Caco-2 (cell line): ENCODE data around the gene SEPTIN8. TPM values are rescaled to one million over a fixed set of nuclear protein-coding genes. Genes with fewer than 3 reads are reported as not detected.

Experiments used
- BruUV-seq: library from RNA; stranded (reverse); fragments of 400-500 nt; replicated peaks from 2 replicates; lab custom pipeline; 2021; lab: Mats Ljungman, UMichigan
- CTCF ChIA-PET: fragments of 300-600 bp; sonication (Branson Sonifier 250); formaldehyde crosslinking; loops from one replicate; lab custom pipeline; 2022; ENCODE audit warnings: antibody characterized with exemption; lab: Charles Lee
- POLR2A ChIA-PET: fragments of 300-600 bp; sonication (Branson Sonifier 250); formaldehyde crosslinking; loops from one replicate; lab custom pipeline; 2022; ENCODE audit warnings: antibody characterized with exemption; lab: Charles Lee
- DNase-seq, 2 experiments: peaks; one replicate each; pipeline versions ENCODE4 v3.0.0 to v3.0.0-alpha.2; 2020 to 2022
- H3K27me3 ChIP-seq: replicated peaks from 2 replicates; pipeline ENCODE4 v1.6.0; 2011; ENCODE audit warnings: low read length; ENCODE audit not compliant: control insufficient read depth, insufficient read depth
- H3K36me3 ChIP-seq: 2 replicates; pipeline ENCODE4 v1.5.1; 2011; ENCODE audit warnings: low read length; ENCODE audit not compliant: control insufficient read depth, insufficient read depth
- H3K4me1 ChIP-seq: fragments of 250-450 bp; sonication (Bioruptor Pico); 2 replicates; pipeline ENCODE4 v1.5.1; 2020; ENCODE audit warnings: mild to moderate bottlenecking
- H3K4me3 ChIP-seq: 2 replicates; pipeline ENCODE4 v1.5.1; 2011; ENCODE audit warnings: low read depth, mild to moderate bottlenecking, control low read depth, low read length
- H3K9me3 ChIP-seq: fragments of 250-450 bp; sonication (Bioruptor Pico); 2 replicates; pipeline ENCODE4 v1.5.1; 2020; ENCODE audit warnings: mild to moderate bottlenecking, moderate library complexity
- H3K27ac Mint-ChIP-seq: one replicate; pipeline ENCODE4 v1.8.0; 2022; ENCODE audit warnings: mixed read lengths; ENCODE audit not compliant: unreplicated experiment
- H3K27me3 Mint-ChIP-seq: one replicate; pipeline ENCODE4 v1.8.0; 2022; ENCODE audit warnings: mixed read lengths; ENCODE audit not compliant: insufficient read depth, unreplicated experiment
- H3K36me3 Mint-ChIP-seq: one replicate; pipeline ENCODE4 v1.8.0; 2022; ENCODE audit warnings: mild to moderate bottlenecking, mixed read lengths; ENCODE audit not compliant: insufficient read depth, unreplicated experiment
- H3K4me1 Mint-ChIP-seq: one replicate; pipeline ENCODE4 v1.8.0; 2022; ENCODE audit warnings: low read depth, mixed read lengths; ENCODE audit not compliant: unreplicated experiment
- H3K4me3 Mint-ChIP-seq: one replicate; pipeline ENCODE4 v1.8.0; 2022; ENCODE audit warnings: mild to moderate bottlenecking, moderate library complexity, mixed read lengths; ENCODE audit not compliant: unreplicated experiment
- H3K9me3 Mint-ChIP-seq: one replicate; pipeline ENCODE4 v1.8.0; 2022; ENCODE audit warnings: mixed read lengths; ENCODE audit not compliant: unreplicated experiment
- intact Hi-C: fragments of 100-400 bp; cut with micrococcal nuclease; formaldehyde crosslinking; loops from one replicate; pipeline ENCODE4 v1.10.0; 2022; ENCODE audit not compliant: unreplicated experiment
- total RNA-seq: library from RNA; stranded (reverse); gene quantifications from 2 replicates; pipeline ENCODE4 v1.2.3, GENCODE V29; 2022
- TF ChIP-seq, protein P1 (sequence below), 2 experiments: fragments of 200-600 bp in 1 of 2; IDR thresholded peaks; 1 replicate in 1 of 2; 2 replicates in 1 of 2; pipeline versions ENCODE4 v1.5.1 to v1.8.0; 2011 to 2022; ENCODE audit warnings: antibody characterized with exemption in 1 of 2, control low read depth in 1 of 2, inconsistent platforms in 1 of 2, low read depth in 1 of 2, low read length in 1 of 2, mild to moderate bottlenecking in 1 of 2, moderate library complexity in 1 of 2; ENCODE audit not compliant: insufficient read depth in 1 of 2, severe bottlenecking in 1 of 2, unreplicated experiment in 1 of 2

Gene SEPTIN8
- total RNA-seq, 1 experiment from 2014 or later = 60.7 TPM

DNA sequence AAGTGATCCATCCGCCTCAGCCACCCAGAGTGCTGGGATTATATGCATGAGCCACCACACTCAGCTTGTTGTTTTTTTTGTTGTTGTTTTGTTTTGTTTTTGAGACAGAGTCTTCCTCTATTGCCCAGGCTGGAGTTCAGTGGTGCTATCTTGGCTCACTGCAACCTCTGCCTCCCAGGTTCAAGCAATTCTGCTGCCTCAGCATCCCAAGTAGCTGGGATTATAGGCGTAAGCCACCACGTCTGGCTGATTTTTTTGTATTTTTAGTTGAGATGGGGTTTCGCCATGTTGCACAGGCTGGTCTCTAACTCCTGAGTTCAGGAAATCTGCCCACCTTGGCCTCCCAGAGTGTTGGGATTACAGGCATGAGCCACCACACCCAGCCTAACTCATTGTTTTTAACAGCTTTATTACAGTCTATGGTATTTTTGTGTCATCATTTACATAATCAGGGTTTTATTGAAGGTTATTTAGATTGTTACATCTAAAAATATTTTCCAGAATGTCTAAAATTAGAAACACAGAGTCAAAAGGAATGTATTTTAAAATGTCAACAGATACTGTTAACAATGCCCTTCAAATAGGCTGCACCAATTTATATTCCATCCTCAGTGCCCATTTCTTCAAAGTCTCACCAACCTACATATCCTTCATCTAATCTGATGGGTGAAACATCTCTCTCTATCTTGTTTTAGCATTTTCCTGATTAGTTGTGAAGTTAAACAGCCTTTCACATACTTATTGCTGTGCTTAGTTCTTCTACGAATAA lies 58.3 kb downstream of the SEPTIN8 start:
- H3K27me3 Mint-ChIP-seq = no peaks in the 10 kb centered on the region

DNA sequence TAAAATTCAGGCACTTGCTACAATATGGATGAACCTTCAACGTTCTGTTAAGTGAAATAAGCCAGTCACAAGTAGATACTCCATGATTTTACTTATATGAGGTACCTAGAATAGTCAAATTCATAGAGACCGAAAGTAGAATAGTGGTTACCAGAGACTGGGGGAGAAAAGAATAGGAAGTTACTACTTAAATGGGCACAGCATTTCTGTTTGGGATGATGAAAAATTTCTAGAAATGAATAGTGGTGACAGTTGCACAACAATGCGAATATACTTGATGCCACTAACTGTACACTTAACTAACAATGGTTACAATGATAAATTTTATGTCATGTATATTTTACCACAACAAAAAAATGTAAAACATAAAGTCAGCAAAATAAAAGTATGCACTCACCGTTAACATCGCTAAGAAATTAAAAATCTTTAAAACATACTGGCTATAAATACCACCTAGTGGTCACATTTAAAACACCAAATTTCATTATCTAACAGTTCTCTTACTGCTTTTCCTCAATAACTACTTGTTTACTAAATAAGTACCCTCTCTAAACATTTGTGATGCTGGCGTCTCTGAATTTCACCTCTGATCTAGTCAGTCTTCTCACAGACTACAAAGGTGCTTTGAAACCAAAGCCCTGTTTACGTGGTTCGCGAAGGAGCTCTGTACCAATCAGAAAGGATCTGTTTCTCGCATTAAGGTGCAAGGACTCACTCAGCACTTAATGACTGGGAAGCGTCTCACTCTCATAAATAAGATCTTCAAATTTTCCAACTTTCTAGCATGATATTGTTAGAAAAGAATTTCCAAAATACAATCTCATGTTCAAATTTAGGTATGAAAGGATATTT lies 62.4 kb downstream of the SEPTIN8 start:
- no peak for DNase-seq
- Mint-ChIP-seq H3K4me1 (no peaks in the 10 kb centered on the region), H3K4me3 (no peak overlapping the region), H3K27me3 (no peaks in the 10 kb centered on the region), H3K36me3 (peaks cover 5% of the 10 kb centered on the region), H3K27ac (no peak overlapping the region), H3K9me3 (no peaks in the 10 kb centered on the region)
- BruUV-seq = no TSS peak
- Histone ChIP-seq H3K36me3 (no peaks in the 10 kb centered on the region), H3K27me3 (no peaks in the 10 kb centered on the region), H3K4me3 (no peak overlapping the region), H3K9me3 (no peaks in the 10 kb centered on the region), H3K4me1 (no peaks in the 10 kb centered on the region)
- intact Hi-C loops = loop anchor here (1.0 kb wide), 1 partner anchor 188 kb away; no protein-coding TSS in a partner anchor
- TF ChIP-seq, protein P1, sequence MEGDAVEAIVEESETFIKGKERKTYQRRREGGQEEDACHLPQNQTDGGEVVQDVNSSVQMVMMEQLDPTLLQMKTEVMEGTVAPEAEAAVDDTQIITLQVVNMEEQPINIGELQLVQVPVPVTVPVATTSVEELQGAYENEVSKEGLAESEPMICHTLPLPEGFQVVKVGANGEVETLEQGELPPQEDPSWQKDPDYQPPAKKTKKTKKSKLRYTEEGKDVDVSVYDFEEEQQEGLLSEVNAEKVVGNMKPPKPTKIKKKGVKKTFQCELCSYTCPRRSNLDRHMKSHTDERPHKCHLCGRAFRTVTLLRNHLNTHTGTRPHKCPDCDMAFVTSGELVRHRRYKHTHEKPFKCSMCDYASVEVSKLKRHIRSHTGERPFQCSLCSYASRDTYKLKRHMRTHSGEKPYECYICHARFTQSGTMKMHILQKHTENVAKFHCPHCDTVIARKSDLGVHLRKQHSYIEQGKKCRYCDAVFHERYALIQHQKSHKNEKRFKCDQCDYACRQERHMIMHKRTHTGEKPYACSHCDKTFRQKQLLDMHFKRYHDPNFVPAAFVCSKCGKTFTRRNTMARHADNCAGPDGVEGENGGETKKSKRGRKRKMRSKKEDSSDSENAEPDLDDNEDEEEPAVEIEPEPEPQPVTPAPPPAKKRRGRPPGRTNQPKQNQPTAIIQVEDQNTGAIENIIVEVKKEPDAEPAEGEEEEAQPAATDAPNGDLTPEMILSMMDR (IDR thresholded peaks at IDR 0.05; ENCODE audit: insufficient read depth in 1 of 2, low read depth in 1 of 2, low read length in 1 of 2, severe bottlenecking in 1 of 2, unreplicated experiment in 1 of 2) = peak; percentile 11 to 37
- CTCF ChIA-PET = interaction anchor here (1.5 kb wide), 1 partner anchor 188 kb away, joined by 4 read pairs; no protein-coding TSS in a partner anchor
- POLR2A ChIA-PET = no interaction called here

More for the DNA sequence above, 58.3 kb downstream of the SEPTIN8 start:
- H3K4me1 ChIP-seq = no peaks in the 10 kb centered on the region
- DNase-seq = no peak
- Mint-ChIP-seq H3K9me3 (no peaks in the 10 kb centered on the region), H3K27ac (no peak overlapping the region), H3K36me3 (peaks cover 12% of the 10 kb centered on the region), H3K4me1 (no peaks in the 10 kb centered on the region), H3K4me3 (no peak overlapping the region)
- no TSS peak for BruUV-seq
- no peak overlapping the region for H3K4me3 ChIP-seq
- no peaks in the 10 kb centered on the region for H3K9me3 ChIP-seq
- intact Hi-C loops = no loop called here
- TF ChIP-seq, protein P1 (IDR thresholded peaks at IDR 0.05; ENCODE audit: insufficient read depth in 1 of 2, low read depth in 1 of 2, low read length in 1 of 2, severe bottlenecking in 1 of 2, unreplicated experiment in 1 of 2) = no peak
- no peaks in the 10 kb centered on the region for H3K36me3 ChIP-seq
- POLR2A ChIA-PET = no interaction called here
- CTCF ChIA-PET = interaction anchor here (0.7 kb wide), 1 partner anchor 25 kb away, joined by 3 read pairs; no protein-coding TSS in a partner anchor
- no peaks in the 10 kb centered on the region for H3K27me3 ChIP-seq

DNA sequence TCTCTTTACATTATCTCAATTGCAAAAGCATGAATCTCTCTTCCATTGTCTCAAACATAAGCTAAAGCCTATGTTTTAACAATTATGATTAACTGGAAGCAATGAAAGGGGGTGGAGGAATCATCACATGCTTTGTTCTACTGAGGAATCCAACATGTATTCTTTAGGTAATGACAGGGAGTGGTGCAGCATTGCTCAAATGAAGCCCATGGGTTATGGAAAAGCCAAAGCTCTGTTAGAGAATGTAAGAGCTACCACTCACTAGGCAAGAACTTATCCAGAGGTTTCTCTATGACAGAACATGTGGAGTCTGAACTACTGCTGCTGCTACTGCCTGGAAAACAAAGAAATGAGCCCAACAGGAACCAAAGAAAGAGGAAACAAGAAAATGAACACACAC lies 68.4 kb downstream of the SEPTIN8 start:
- Histone ChIP-seq H3K9me3 (no peaks in the 10 kb centered on the region), H3K4me3 (no peak overlapping the region), H3K36me3 (no peaks in the 10 kb centered on the region), H3K27me3 (no peaks in the 10 kb centered on the region), H3K4me1 (no peaks in the 10 kb centered on the region)
- BruUV-seq = no TSS peak
- Mint-ChIP-seq H3K36me3 (peaks cover 6% of the 10 kb centered on the region), H3K27ac (no peak overlapping the region), H3K4me1 (no peaks in the 10 kb centered on the region), H3K27me3 (no peaks in the 10 kb centered on the region), H3K4me3 (no peak overlapping the region), H3K9me3 (no peaks in the 10 kb centered on the region)
- TF ChIP-seq, protein P1 (IDR thresholded peaks at IDR 0.05; ENCODE audit: insufficient read depth in 1 of 2, low read depth in 1 of 2, low read length in 1 of 2, severe bottlenecking in 1 of 2, unreplicated experiment in 1 of 2) = no peak
- intact Hi-C loops = no loop called here
- ChIA-PET POLR2A (no interaction called here), CTCF (no interaction called here)
- no peak for DNase-seq
